T-helper 1 cell (primary cell): Measurements from ENCODE around the gene GOPC.
"Not testable (repeated sequence)": the region's sequence is repeated elsewhere in the genome, so short reads cannot be mapped to it uniquely, and the experiment has no call there.

Source experiments
- DNase-seq, 5 donors: peaks; one replicate each; pipeline ENCODE4 v3.0.0-alpha.2; 2012 to 2020
- total RNA-seq, 4 donors: gene quantifications; one replicate each; lab custom pipeline; 2026; lab: John Stamatoyannopoulos, UW

The GOPC gene
- total RNA-seq, result 29.0 to 52.4 (median 34.4) reads per million in 4 donors

DNA sequence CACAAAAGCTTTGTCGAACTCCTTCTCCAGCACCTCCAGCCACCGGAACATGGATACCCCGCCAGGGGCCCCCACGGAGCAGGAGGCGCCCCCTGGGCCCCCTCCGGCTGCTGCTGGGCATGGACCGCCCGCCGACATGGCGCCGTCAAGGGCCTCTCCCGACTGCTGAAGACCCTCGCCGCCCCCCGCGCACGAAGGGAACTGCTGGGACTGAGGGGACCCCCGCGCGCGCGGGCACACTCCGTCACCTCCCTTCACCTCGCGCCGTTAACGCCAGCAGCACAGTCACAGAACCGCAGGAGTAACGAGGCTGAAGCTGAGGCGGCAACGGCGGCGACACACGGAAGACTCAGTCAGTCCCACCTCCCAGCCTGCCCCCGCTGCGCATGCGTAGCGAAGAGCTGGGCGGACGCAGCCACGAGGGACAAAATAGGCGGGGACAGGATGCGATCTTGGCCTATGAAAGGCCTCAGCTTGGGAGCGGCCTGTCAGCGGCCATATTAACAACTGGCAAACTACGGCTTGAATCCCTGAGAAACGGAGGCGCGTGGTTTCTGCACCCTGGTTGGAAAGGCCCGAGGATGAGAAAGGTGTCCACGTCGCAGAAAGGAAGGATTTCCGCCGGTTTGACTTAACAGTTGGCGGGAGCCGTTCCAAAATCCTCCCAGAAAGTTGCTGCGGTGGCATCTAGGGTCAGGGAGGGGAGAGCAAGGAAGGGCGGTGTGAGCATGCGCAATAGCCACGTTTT is at the start of gene GOPC:
Gene GOPC (minus strand): TSS at position 361 of the 748 bp plus-strand sequence. CDS start 223 bp downstream, at position 138.
- DNase-seq, result peak; percentile 93 to 99 (median 94)

DNA sequence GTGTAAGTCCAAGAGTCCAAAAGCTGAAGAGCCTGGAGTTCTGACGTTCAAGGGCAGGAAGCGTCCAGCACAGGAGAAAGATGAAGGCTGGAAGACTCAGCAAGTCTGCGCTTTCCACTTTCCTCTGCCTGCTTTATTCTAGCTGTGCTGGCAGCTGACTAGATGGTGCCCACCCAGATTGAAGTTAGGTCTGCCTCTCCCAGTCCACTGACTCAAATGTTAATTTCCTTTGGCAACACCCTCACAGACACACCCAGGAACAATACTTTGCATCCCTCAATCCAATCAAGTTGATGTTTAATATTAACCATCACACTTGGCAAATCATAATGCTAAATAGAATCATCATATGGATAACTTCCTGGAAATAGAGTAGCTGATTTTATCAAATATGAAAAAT is 49.7 kb upstream of the GOPC start:
- not testable (repeated sequence) for DNase-seq

DNA sequence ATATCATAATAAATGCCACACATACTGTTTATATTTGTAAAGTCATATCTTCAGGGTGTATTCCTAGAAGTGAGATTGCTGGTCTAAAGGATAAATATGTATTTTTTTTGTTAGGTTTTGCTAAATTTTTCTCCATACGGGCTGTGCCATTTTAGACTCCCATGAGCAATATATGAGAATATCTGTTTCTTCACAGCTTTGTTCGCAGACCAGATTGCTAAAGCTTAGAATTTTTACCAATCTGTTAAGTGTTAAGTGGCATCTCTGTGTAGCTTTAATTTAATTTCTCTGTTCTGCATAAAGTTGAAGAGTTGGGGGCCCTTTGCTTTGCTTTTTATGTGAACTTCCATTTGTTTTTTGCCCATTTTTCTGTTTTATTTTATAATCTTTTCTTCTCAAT is 40.7 kb upstream of the GOPC start:
- DNase-seq, result no peak

DNA sequence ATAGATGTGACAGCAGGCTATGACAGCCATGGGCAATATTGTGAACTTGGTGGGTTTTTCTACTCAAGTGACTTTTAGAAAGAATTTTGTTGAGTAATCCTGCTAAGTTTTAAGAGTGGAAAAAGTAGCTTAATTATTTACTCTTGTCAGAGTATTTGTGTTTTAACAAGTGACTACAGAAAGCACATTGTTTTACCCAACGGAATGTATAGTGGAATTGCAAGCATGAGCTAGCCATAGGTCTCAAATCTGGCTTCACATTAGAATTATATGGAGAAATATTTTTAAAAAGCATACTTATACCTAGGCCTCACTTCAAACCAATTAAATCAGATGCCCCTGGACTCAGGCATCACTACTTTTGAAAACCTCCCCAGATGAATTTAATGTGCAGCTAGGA is 35.5 kb upstream of the GOPC start:
- DNase-seq, result no peak

DNA sequence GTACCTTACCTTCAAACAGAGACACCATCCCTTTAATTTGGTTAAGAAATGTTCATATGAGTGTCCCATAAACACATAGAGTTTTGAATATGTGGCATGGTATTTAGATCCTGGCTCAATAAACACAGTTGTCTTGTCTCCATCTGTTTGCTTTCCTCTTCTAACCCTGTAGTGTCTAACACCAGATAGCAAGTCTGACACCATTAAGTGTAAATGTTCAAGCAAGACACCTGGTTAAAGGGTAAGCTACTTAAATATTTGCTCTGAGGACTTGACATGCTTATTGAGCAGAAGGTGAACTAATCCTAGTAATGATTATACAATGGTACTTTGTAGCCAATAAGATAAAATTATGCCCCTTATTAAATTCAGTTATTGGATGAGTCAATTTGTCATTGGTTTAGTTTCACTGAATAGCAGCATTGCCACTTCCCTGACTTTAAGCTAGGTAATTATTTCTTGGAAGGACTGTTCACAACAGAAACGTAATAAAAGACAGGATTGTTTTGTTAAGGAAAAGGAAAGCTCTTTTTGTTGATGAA is 26.9 kb upstream of the GOPC start:
- no peak for DNase-seq

DNA sequence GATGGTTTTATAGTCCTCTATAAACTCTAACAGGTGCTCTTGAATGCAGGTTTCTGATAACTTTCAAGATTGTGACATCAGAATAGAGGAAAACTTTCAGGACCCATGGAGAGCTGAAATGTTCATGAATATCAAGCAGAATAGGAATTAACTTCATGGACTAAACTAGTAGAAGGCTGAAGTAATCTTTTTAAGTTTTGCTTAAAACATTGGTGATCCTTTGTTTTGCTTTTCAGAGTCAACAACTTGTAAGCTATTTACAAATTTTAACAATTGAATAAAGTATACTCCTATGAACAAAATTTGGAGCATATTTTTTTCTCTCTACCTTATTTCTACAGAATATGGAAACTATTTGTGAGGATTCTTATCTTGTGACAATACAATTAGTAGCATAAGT is 25.2 kb upstream of the GOPC start:
- no peak for DNase-seq

DNA sequence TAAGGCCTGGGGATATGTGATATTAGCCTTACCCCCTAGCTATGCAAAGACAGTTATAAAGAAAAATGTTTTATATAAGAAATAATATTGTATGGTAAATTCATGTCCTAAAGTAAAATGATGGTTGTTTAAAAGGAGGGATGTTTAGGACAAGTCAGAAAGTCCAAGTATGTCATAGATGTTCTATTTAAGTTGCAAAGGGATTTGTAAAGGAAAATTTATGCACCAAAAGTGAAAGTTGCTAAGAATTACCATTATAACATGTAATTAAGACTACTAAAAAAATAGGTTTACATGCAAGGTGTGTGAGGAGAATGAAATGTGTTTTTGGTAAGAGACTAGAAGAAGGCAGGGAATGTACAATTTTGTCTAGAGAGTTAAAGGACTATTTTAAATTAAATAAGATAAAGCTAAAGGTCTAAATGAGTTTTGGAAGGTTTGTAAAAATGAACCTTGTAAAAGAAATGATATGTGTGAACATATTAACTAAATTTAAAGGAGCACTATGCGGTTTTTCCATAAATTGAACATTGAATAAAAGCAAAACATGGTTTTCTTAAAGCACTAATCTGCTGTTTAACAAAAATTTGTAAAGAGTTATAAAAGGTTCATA is 22.7 kb upstream of the GOPC start:
- DNase-seq, result no peak

DNA sequence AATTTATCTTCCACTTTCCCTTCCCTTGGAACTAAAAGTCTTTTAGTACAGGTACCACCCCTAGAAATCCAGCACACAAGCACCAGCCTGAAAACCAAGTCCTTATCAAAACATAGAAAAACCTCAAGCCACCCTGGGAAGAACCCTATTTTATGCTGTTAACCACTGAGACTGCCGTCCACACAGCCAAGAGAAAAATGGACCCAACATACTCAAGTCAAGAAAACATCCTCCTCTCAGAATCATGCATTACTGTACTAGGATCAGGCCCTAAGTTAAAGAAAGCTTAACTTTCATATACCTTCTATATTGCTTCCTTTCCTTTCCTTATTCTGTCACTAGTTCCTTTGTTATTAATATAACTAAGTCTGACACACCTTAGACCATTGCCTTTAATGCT is 16.9 kb upstream of the GOPC start:
- no peak for DNase-seq

DNA sequence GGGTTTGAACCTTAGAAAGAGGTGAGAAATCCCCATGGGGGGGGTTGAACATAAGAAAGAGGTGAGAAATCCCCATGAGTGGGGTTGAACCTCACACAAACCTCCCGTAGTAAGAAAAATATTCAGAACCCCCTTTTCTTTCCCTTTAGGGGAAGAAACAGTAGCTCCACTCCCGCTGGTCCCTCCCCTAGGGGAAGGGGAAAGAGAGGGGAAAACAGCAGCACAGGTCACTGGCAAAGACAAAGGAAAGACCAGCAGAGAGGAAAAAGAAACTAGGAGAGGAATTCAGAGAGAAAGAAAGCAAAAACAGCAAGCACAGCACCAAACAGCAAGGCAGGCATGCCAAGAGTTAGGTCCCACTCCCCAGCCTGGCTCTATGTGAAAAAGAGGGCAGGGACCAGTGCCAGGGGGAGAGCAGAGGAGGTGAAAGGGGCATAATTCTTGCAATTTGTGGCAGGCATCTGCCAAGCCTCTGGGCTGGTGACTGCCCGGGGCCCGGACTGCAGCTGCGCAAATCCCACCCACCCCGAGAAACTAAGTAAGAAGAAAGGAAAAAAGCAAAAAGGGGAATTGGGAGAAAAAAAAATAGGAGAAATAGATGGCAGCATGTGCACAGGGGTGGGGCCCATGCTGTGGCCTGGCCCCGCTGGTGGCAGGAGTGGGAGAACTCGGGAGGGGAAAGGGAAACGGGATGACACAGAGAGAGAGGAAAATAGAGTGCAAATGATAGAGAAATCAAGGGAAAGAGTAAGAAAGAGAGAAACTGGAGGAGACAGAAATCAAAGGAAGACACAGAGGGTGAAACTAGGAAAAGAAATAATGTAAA is 15.1 kb upstream of the GOPC start:
- DNase-seq, result no peak

DNA sequence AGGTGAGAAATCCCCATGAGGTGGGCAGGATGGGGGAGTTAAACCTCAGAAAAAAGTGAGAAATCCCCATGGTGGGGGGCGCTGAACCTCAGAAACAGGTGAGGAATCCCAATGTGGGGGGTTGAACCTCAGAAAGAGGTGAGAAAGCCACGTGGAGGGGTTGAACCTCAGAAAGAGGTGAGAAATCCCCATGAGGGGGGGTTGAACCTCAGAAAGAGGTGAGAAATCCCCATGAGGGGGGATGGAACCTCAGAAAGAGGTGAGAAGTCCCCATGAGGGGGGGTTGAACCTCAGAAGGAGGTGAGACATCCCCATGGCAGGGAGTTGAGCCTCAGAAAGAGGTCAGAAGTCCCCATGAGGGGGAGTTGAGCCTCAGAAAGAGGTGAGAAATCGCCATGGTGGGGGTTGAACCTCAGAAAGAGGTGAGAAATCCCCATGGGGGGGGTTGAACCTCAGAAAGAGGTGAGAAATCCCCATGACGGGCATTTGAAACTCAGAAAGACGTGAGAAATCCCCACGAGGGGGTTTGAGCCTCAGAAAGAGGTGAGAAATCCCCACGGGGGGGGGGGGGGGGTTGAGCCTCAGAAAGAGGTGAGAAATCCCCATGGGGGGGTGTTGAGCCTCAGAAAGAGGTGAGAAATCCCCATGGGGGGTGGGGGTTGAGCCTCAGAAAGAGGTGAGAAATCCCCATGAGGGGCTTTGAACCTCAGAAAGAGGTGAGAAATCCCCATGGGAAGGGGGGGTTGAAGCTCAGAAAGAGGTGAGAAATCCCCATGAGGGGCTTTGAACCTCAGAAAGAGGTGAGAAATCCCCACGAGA is 14.3 kb upstream of the GOPC start:
- DNase-seq, result peak in 3 of 5 donors; percentile 17 to 38 (median 21)

DNA sequence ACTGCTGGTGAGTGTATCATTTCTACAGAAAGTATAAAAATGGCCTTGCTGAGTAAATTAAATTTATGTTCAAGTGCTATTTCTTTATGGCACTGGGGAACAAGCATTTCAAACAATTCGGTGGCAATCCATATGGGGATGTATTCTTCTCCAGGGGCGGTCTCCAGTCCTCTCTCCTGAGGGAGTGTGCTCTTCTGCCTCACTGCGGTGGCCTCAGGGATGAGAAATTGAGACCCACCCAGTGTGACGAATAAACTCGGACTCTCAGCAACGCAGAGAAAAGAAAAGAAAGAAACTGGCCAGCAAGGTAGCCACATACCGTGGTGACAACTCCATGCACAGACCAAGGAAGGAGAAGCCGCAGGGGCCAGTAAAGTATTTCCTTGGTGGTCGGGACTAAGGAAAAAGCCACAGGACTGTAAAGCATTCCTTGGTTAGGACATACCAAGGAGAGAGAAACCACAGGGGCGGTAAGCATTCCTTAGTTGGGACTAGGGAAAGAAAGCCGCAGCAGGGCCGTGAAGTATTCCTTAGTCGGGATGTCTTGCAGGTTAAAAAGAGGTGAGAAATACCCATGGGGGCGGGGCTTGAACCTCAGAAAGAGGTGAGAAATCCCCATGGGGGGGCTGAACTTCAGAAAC is 13.6 kb upstream of the GOPC start:
- peak in 1 of 5 donors; percentile 8 for DNase-seq

DNA sequence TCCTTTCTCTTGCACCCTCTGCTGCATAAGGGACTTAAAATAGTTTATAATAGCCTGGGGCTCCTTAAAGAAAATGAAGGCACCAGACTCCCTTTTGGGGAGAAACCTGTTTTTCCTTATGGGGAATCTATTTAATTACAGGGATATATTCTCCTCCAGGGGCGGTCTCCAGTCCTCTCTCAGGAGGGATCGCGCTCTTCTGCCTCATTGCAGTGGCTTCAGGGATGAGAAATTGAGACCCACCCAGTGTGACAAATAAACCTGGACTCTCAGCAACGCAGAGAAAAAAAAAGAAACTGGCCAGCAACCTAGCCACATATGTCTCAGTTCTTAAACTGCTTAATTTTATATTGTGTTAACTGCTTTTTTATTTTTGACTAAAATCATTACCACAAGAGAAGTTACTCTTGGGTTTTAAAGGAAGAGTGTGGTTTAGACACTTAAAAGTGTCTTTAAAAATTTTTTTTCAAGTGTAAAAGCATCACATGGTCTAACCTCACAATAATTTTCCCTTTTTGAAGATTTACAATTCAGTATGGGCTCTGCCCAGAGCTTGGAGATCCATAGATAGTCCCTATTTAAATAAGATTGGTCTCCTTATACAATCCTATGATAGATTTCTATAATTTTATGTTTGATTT is 11.7 kb upstream of the GOPC start:
- DNase-seq, result no peak

DNA sequence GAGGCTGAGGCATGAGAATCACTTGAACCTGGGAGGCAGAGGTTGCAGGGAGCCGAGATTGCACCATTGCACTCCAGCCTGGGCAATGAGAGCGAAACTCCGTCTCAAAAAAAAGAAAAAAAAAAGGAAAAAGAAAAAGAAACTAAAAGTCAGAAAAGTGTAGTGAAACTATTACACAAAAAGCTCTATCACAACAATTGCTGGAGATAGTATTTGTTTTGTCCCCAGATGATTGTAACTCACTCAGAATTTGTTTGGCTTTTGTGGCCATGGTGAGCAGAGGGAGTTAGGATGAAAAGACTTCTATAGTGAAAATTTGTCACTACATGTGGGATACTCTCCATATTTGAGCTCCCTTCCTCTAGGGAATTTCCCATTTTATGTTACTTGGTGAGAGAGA is 5.2 kb upstream of the GOPC start:
- DNase-seq, result no peak

DNA sequence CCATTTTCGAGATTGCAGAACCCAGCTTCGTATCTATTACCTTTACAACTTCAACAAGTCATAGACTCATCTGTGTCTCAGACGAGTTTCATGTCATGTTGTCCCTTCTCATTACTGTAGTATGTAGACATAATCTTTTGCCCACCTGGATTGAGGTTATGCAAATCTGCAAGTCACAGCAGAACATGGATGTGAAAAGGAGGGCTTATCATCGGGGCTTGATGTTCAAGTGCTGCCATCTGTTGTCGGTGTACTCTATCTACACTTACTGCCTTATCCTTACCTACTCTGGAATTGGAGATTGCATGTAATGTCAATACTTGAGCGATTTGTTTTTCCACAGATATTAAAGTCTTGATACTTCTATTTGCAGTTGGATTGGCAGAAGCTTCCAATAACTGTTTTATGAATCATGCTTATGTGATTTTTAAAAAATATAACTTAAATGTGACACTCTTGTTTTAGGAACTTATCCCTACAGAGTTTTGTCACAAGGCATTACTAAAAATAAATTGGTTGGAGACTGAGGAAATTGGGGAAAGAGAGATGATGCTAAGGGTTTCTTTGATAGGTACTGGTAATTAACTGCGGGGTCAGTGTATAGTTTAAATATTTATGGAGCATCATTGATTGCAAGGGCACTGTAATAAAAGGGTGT is 3.0 kb upstream of the GOPC start:
- DNase-seq, result peak in 4 of 5 donors; percentile 15 to 67 (median 31)

DNA sequence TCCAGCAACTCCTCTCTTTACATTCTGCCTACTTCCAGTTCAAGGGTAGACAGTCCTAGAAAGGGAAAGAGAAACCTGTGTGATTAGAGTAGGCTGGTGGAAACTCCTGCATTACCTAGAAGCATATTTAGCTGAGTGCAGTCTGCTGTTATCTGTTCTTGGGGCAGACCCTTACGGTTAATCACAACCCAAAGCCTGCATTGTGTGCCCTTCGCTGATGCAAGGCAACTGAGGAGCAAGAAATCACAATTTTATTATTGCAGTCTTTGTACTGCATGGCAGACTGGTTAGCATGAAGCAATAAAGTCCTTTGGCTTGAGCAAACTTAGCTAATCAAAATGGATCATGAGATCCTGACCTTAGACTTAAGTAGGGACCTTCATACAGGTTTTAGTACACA is 1.5 kb upstream of the GOPC start:
- DNase-seq, result no peak

DNA sequence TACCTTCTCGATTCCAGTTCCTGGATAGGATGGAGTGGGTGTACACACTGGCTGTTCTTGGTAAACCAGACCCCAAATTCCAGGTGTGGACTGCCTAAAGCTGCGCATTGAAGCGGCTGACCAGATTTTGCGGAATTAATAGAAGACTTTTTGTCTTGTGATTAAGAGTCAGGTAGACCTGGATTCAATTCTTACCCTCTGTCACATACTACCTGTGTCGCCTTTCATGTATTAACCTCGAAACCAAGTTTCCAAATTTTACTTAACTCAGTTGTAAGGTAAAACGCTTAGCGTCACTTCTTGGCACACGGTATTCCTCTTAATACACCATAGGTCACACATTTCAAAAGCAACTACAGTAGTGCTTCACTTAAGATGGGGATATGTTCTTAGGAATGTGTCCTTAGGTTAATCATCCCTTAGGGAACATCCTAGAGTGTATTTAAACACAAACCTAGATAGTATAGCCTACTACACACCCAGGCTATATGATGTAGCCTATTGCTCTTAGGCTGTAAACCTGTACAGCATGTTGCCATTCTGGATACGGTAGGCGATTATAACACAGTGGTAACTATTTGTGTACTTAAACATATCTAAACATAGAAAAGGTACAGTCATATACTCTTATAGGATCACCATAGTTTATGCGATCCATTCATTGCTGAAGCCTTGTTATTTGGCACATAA is 733 bp upstream of the GOPC start:
- no peak for DNase-seq

DNA sequence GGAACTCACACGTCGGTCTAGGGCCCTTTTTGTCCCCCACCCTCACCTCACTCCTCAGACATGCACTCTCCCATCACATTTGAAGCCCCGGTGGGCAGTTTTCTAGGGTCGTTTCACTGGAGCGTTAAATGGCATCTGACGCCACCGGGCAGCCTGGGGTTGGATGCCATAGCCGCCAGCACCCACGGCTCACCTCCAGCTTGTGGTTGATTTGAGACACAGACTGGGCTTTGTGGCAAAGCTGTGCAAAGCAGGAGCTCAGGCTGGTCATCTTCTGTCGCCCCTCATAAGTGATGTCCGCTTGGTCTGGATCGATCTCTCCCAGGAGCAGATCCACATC is 530 bp downstream of the GOPC start:
- DNase-seq, result no peak

DNA sequence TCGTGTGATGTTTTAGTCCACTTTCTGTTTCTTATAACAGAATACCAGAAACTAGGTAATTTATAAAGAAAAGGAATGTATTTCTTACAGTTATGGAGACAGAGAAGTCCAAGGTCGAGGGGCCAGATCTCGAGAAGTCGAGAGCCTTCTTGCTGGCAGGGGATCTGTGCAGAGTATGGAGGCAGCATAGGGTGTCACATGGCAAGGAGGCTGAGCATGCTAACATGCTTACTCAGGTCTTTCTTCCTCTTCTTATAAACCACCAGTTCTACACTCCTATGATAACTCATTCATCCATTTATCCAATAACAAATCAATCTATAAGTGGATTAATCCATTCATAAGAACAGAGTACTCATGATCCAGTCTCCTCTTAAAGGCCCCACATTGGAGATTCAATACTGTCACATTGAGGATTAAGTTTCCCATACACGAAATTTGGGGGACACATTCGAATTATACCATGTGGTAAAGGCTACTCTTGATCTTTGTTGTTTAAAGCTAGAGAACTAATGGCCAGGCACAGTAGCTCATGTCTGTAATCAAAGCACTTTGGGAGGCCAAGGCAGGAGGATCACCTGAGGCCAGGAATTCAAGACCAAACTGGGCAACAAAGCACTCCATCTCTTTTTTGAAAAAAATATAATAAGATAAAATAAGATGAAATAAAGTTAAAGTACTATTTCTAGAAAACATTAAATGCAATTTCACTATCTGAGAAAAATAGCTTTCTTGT is 2.1 kb downstream of the GOPC start:
- peak in 1 of 5 donors; percentile 17 for DNase-seq

DNA sequence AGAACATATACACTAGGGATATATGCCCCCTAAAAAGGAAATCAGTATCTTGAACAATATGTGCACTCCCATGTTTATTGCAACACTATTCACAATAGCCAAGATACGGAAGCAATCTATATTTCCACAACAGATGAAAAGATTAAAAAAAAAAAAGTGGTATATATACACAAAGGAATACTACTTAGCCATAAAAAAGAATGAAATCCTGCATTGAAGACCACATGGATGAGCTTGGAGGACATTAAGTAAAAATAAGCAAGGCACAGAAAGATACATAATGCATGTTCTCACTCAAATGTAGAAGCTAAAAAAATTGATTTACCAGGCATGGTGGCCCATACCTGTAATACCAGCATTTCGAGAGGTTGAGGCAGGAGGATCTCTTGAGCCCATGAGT is 4.6 kb downstream of the GOPC start:
- no peak for DNase-seq
